Kidney epithelial cell (primary cell): ENCODE results near the gene NRP1. TPM values are rescaled to one million over a fixed set of nuclear protein-coding genes. Genes with fewer than 3 reads are reported as not detected.
"Not testable (repeated sequence)": the region's sequence is repeated elsewhere in the genome, so short reads cannot be mapped to it uniquely, and the experiment has no call there.

Experiments used
- DNase-seq: peaks from one replicate; pipeline ENCODE4 v3.0.0-alpha.2; 2010; ENCODE audit warnings: low read depth
- H3K27me3 ChIP-seq: 2 replicates; pipeline ENCODE4 v1.6.0; 2011; ENCODE audit warnings: low read length; ENCODE audit not compliant: control insufficient read depth, insufficient read depth
- H3K36me3 ChIP-seq: 2 replicates; pipeline ENCODE4 v1.5.1; 2011; ENCODE audit warnings: low read length; ENCODE audit not compliant: control insufficient read depth, insufficient read depth
- H3K4me3 ChIP-seq: 2 replicates; pipeline ENCODE4 v1.5.1; 2011; ENCODE audit warnings: low read depth, mild to moderate bottlenecking, control low read depth, low read length
- CTCF ChIP-seq: IDR thresholded peaks from 2 replicates; pipeline ENCODE4 v1.5.1; 2011; ENCODE audit warnings: mild to moderate bottlenecking, moderate library complexity, low read length, control low read depth, inconsistent platforms; ENCODE audit not compliant: insufficient read depth, poor library complexity, severe bottlenecking
- total RNA-seq: library from RNA; depleted of rRNA; stranded (reverse); fragments of >200 nt; gene quantifications from 2 replicates; pipeline ENCODE4 v1.2.3, GENCODE V29; 2015

The NRP1 gene
- total RNA-seq, 1 donor from 2014 or later, result 72.6 TPM

GRCh38 chr10:33304423-33305225 is 29.8 kb downstream of the NRP1 start:
- Histone ChIP-seq H3K4me3 (no peak overlapping the region), H3K27me3 (no peaks in the 10 kb centered on the region), H3K36me3 (peaks cover 1% of the 10 kb centered on the region)
- TF ChIP-seq CTCF, result no peak
- DNase-seq, result no peak

- DNase-seq, result no peak
- Histone ChIP-seq H3K4me3 (no peak overlapping the region), H3K27me3 (no peaks in the 10 kb centered on the region), H3K36me3 (peaks cover 1% of the 10 kb centered on the region)
- TF ChIP-seq CTCF, result no peak
Measured at GRCh38 chr10:33303988-33304387, 30.5 kb downstream of the NRP1 start.

DNA sequence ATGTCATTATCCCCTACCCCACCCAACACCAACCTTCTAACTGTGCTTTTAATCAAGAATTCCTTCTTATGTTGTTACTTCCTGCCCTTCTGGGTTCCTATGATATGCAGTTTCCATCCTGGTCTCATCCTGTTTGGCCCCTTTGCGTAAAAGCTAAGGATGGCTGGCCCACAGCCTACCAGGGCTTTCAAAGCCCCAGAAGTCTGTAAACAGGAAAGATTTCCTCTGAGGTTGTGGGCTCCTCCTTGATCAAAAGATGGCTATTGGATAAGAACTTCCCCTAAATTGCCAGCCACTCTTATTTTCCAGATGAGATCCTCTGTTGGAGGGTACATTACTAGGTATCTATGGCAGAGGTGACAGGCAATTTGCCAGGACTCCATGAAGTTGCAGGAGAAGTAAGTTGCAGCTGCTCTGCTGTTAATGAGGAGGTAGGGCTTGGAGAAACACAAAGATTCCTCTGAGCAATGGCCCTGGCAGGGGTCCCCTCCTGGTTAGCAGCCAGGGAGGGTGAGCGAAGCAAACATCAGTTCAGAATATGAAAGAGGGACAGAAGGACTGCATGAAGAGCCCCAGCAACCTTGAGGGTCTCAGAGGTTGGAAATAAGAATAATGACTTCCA is 32.1 kb downstream of the NRP1 start:
- no peak for DNase-seq

DNA sequence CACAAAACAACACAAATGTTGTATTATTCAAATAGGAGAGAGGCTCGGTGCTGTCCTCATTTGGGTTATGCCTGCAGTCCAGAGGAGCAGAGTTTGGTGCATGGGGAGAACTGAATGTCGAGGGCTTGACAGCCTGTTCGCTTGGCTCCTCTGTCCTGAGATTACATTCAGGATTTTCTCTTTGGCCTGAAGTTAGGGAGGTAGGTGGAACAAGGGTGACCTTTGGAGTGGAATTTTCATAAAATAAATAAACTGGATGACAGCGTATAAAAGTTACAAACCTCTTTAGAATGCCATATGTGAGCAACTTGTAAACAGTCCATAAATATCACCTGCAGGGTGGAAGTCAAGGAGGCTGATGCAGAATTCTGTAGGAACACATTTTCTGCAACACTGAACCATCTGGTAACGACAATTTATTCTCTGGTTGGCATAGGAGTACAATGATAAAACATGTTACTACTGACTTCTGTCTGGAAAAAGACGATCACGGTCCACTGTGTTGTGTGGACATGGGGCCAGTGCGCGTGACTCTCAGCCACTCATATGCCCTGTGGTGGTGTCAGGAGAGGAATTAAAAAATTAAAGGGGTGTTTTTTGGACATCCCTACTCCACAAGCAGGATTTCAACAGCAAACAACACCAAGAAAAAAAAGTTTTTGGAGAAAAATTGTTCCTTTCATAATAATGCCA is 33.2 kb downstream of the NRP1 start:
- Histone ChIP-seq H3K4me3 (no peak overlapping the region), H3K27me3 (no peaks in the 10 kb centered on the region), H3K36me3 (peaks cover 1% of the 10 kb centered on the region)
- DNase-seq, result no peak
- no peak for TF ChIP-seq CTCF

More for the DNA sequence above, 32.1 kb downstream of the NRP1 start:
- no peak for TF ChIP-seq CTCF
- Histone ChIP-seq H3K27me3 (no peaks in the 10 kb centered on the region), H3K36me3 (peaks cover 1% of the 10 kb centered on the region), H3K4me3 (no peak overlapping the region)

DNA sequence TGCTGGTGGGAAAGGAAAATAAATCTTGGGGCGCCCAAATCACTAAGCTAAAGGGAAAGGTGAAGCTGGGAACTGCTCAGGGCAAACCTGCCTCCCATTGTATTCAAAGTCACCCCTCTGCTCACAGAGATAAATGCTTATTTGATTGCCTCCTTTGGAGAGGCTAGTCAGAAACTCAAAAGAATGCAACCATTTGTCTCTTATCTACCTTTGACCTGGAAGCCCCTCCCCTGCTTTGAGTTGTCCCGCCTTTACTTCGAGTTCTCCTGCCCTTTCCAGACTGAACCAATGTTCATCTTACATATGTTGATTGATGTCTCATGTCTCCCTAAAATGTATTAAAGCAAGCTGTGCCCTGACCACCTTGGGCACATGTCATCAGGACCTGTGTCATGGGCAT is 33.9 kb downstream of the NRP1 start:
- H3K36me3 ChIP-seq, DNase-seq, H3K27me3 ChIP-seq, H3K4me3 ChIP-seq: not testable (repeated sequence)

DNA sequence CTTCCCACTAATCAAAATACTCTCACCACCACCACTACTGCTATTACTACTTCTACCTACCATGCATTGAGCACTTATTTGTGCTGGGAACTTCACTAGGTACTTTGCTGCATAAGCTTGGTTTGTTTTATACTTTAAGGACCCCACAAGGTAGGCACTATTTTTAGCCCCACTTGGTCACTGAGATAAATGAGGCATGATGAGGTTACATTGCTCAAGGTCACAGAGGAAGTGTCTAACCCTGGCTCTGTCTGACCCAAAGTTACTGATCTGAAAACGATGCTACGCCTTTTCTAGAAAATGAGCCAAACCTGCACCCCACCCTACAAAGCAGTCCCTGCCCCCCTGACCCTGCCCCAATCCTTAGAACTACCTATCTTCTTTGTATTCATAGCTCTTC is 35.6 kb downstream of the NRP1 start:
- Histone ChIP-seq H3K36me3 (no peaks in the 10 kb centered on the region), H3K4me3 (no peak overlapping the region), H3K27me3 (no peaks in the 10 kb centered on the region)
- no peak for TF ChIP-seq CTCF
- DNase-seq, result no peak
